B cell (primary cell): Measurements from ENCODE around the gene ALDH3A1. TPM values are rescaled to one million over a fixed set of nuclear protein-coding genes. Genes with fewer than 3 reads are reported as not detected.

Experiments used
- ATAC-seq: fragments of 200-7000 bp; cut with Tn5 transposase; one replicate; pipeline ENCODE4 v1.10.0; 2021; ENCODE audit warnings: low read depth, mild to moderate bottlenecking, moderate number of reproducible peaks, moderate library complexity
- CTCF ChIA-PET: fragments of 350-600 bp; sonication (Branson Sonifier 250); formaldehyde crosslinking; loops from one replicate; lab custom pipeline; 2021; ENCODE audit warnings: antibody characterized with exemption, inconsistent platforms; lab: Charles Lee
- POLR2A ChIA-PET: fragments of 350-600 bp; sonication (Branson Sonifier 250); formaldehyde crosslinking; loops from one replicate; lab custom pipeline; 2021; ENCODE audit warnings: antibody characterized with exemption; lab: Charles Lee
- DNase-seq: peaks from one replicate; pipeline ENCODE4 v3.0.0; 2013
- H2AFZ ChIP-seq: 2 replicates; pipeline ENCODE4 v1.6.1; 2012; ENCODE audit warnings: mild to moderate bottlenecking, low read depth, low read length; ENCODE audit not compliant: insufficient read depth, poor library complexity, severe bottlenecking
- H3K27ac ChIP-seq, 2 donors: 1 replicate in 1 of 2; 2 replicates in 1 of 2; pipeline ENCODE4 v1.5.1; 2012 to 2013; ENCODE audit warnings: low read length in 2 of 2, mild to moderate bottlenecking in 2 of 2, moderate library complexity in 1 of 2
- H3K27me3 ChIP-seq, 4 experiments: fragments of 200-600 bp in 1 of 4; sonication (generic) in 1 of 4; replicated peaks in 1 of 4; 1 replicate in 2 of 4; 2 replicates in 2 of 4; pipeline versions ENCODE4 v1.6.1 to v1.7.0; 2013 to 2016; ENCODE audit warnings: low read length in 3 of 4, mild to moderate bottlenecking in 2 of 4, mixed read lengths in 1 of 4, moderate library complexity in 1 of 4; ENCODE audit not compliant: insufficient read depth in 4 of 4, control insufficient read depth in 3 of 4; ENCODE audit errors: control extremely low read depth in 1 of 4
- H3K36me3 ChIP-seq, 2 experiments: replicated peaks in 1 of 2; 1 replicate in 1 of 2; 2 replicates in 1 of 2; pipeline versions ENCODE4 v1.6.1 to v1.7.1; 2013; ENCODE audit warnings: low read length in 1 of 2; ENCODE audit not compliant: insufficient read depth in 2 of 2, control insufficient read depth in 1 of 2; ENCODE audit errors: control extremely low read depth in 1 of 2, extremely low read depth in 1 of 2
- H3K4me1 ChIP-seq, 2 donors: fragments of 200-600 bp in 1 of 2; sonication (generic) in 1 of 2; 1 replicate in 1 of 2; 2 replicates in 1 of 2; pipeline versions ENCODE4 v1.5.1 to v1.6.1; 2013 to 2017; ENCODE audit warnings: low read length in 2 of 2; ENCODE audit not compliant: control insufficient read depth in 2 of 2, insufficient read depth in 2 of 2
- H3K4me2 ChIP-seq: replicated peaks from 2 replicates; pipeline ENCODE3; 2012; ENCODE audit warnings: mild to moderate bottlenecking, low read depth, low read length; ENCODE audit not compliant: poor library complexity, severe bottlenecking
- H3K4me3 ChIP-seq, 5 experiments: fragments of 200-600 bp in 1 of 5; sonication (generic) in 1 of 5; 1 replicate in 3 of 5; 2 replicates in 2 of 5; pipeline versions ENCODE4 v1.5.1 to v1.7.0; 2011 to 2016; ENCODE audit warnings: low read length in 4 of 5, mild to moderate bottlenecking in 4 of 5, low read depth in 2 of 5, control low read depth in 1 of 5, moderate library complexity in 1 of 5; ENCODE audit not compliant: insufficient read depth in 1 of 5; ENCODE audit errors: control extremely low read depth in 1 of 5, extremely low read depth in 1 of 5
- H3K79me2 ChIP-seq: fragments of 200-600 bp; sonication (generic); one replicate; pipeline ENCODE4 v1.6.0; 2016; ENCODE audit warnings: low read length; ENCODE audit not compliant: control insufficient read depth, insufficient read depth
- H3K9ac ChIP-seq: fragments of 200-600 bp; sonication (generic); 2 replicates; pipeline ENCODE4 v1.6.1; 2017; ENCODE audit warnings: mild to moderate bottlenecking, low read length, moderate library complexity
- H3K9me3 ChIP-seq, 3 donors: one replicate each; pipeline versions ENCODE4 v1.6.1 to v1.7.1; 2013; ENCODE audit warnings: low read length in 2 of 3; ENCODE audit not compliant: control insufficient read depth in 2 of 3, insufficient read depth in 1 of 3; ENCODE audit errors: control extremely low read depth in 1 of 3
- H4K20me1 ChIP-seq: 2 replicates; pipeline ENCODE4 v1.6.0; 2012; ENCODE audit warnings: mild to moderate bottlenecking, low read length; ENCODE audit not compliant: insufficient read depth, control insufficient read depth, poor library complexity, severe bottlenecking
- H3K27ac Mint-ChIP-seq: one replicate; pipeline ENCODE4 v1.8.0; 2021; ENCODE audit warnings: mixed read lengths
- H3K27me3 Mint-ChIP-seq: one replicate; pipeline ENCODE4 v1.8.0; 2021; ENCODE audit warnings: mixed read lengths
- H3K4me1 Mint-ChIP-seq: one replicate; pipeline ENCODE4 v1.8.0; 2021; ENCODE audit warnings: mixed read lengths
- H3K4me3 Mint-ChIP-seq: one replicate; pipeline ENCODE4 v1.8.0; 2021; ENCODE audit warnings: mixed read lengths
- H3K9me3 Mint-ChIP-seq: one replicate; pipeline ENCODE4 v1.8.0; 2022; ENCODE audit warnings: mixed read lengths; ENCODE audit not compliant: insufficient read depth
- CTCF ChIP-seq: fragments of 200-600 bp; IDR thresholded peaks from one replicate; pipeline ENCODE4 v1.8.0; 2022; ENCODE audit warnings: antibody characterized with exemption, mild to moderate bottlenecking
- EZH2 ChIP-seq: IDR thresholded peaks from 2 replicates; pipeline ENCODE4 v1.6.1; 2012; ENCODE audit warnings: borderline replicate concordance, low read depth, mild to moderate bottlenecking, moderate library complexity, low read length; ENCODE audit not compliant: insufficient read depth, poor library complexity, severe bottlenecking
- WGBS: methylation state at CpG from one replicate; pipeline ENCODE4 v1.1.5; 2013; ENCODE audit warnings: missing lambda C conversion rate; ENCODE audit not compliant: insufficient coverage; 5-methylcytosine and 5-hydroxymethylcytosine counted together
- intact Hi-C: fragments of 100-400 bp; cut with micrococcal nuclease; formaldehyde crosslinking; loops from one replicate; pipeline ENCODE4 v1.10.0; 2022
- polyA plus RNA-seq: library from polyadenylated mRNA; depleted of rRNA; stranded (reverse); fragments of >200 nt; gene quantifications from 2 replicates; pipeline ENCODE4 v1.2.3, GENCODE V29; 2012
- total RNA-seq, 2 donors: library from RNA; stranded (reverse); fragments of 120-200 nt in 1 of 2; gene quantifications; 1 replicate in 1 of 2; 2 replicates in 1 of 2; pipeline versions ENCODE4 v1.2.3 to v1.2.4, GENCODE V29; 2013 to 2022

Gene ALDH3A1
- total and polyA plus RNA-seq, 2 donors (not counting 1 experiment from before 2014, with no cell fraction given) = not detected

DNA sequence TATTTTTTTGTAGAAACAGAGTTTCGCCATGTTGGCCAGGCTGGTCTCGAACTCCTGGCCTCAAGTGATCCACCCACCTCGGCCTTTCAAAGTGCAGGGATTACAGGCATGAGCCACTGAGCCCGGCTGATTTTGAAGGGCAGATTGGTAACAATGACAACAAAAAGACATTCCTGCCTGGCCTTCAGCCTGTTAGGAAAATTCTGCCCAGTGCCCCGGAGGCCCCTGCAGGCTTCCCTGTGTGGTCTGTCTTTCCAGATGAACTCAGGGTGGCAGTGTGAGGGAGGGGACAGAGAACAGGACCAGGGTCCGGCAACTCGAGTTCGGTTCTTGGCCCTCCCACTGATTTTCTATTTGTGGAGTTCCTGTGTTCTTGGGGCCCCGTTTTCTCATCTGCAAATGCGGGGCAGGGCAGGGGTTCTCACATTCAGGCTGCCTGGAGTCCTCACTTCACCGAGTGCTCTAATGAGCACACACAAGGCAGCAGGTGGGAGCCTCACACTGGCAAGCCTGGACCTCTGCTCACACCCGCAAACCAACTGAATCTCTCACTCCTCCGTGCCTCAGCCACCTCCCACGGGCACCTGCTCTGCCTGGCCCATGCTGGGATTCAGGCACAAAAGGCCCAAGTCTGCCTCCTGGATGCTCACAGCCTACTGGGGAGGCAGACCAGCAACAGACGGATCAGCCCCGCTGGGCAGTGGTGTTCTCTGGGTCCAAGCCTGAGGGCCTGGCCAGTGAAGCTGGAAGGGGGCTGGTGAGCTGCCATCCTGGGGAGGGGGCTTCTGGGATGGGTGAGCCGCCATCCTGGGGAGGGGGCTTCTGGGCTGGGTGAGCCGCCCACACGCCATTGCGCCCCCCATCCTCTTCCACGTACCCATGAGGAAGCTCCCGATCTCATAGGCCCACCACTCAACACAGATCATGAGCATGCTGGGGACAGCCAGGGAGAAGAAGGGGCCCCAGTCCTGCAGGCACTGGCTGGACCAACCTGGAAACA is 42.0 kb downstream of the ALDH3A1 start:
- CTCF ChIA-PET = no interaction called here
- no peaks in the 10 kb centered on the region for H3K4me1 Mint-ChIP-seq

More for the DNA sequence above, 42.0 kb downstream of the ALDH3A1 start:
- no peak overlapping the region for H3K27ac Mint-ChIP-seq
- no peaks in the 10 kb centered on the region for H3K9me3 Mint-ChIP-seq
- 89% methylated on average over 21 of the region's 22 CpGs for WGBS
- no peak for DNase-seq
- H3K27ac ChIP-seq = no peak overlapping the region
- no peak overlapping the region for H3K4me3 ChIP-seq
- POLR2A ChIA-PET = no interaction called here
- H4K20me1 ChIP-seq = no peaks in the 10 kb centered on the region
- TF ChIP-seq CTCF (no peak), EZH2 (no peak)
- no peaks in the 10 kb centered on the region for H3K9me3 ChIP-seq
- H3K27me3 ChIP-seq = no peaks in the 10 kb centered on the region
- intact Hi-C loops = no loop called here
- no peaks in the 10 kb centered on the region for H3K79me2 ChIP-seq
- ATAC-seq = no peak
- no peak overlapping the region for H3K9ac ChIP-seq
- no peak overlapping the region for H3K4me2 ChIP-seq
- no peak overlapping the region for H3K4me3 Mint-ChIP-seq
- H3K27me3 Mint-ChIP-seq = no peaks in the 10 kb centered on the region
- H3K36me3 ChIP-seq = no peaks in the 10 kb centered on the region
- H3K4me1 ChIP-seq = no peaks in the 10 kb centered on the region
- no peak overlapping the region for H2AFZ ChIP-seq
